Stimulated activated CD8-positive, alpha-beta memory T cell treated with anti-CD3 and anti-CD28 coated beads, Interleukin-7, amount 100 ng/mL, for 24 hours (primary cell): Measurements from ENCODE around the gene PPFIA2.

Experiments used
- DNase-seq: peaks from one replicate; pipeline ENCODE4 v3.0.0-alpha.2; 2020; ENCODE audit warnings: low read depth

PPFIA2 gene

GRCh38 chr12:81208187-81208911 lies 550.8 kb downstream of the PPFIA2 start:
- DNase-seq: no peak
